K562 (cell line): ENCODE data around the gene DOLPP1. TPM values are rescaled to one million over a fixed set of nuclear protein-coding genes. Genes with fewer than 3 reads are reported as not detected.

Source experiments
- ATF1 ChIP-seq, 2 experiments: fragments of 450-650 bp in 1 of 2; IDR thresholded peaks; 2 replicates each; pipeline ENCODE4 v1.6.1; 2016; ENCODE audit warnings: missing compliant biosample characterization in 1 of 2, missing genetic modification characterization in 1 of 2
- CBFA2T2 ChIP-seq: fragments of 450-650 bp; conservative IDR thresholded peaks from 2 replicates; pipeline ENCODE4 v1.6.1; 2017; ENCODE audit warnings: mild to moderate bottlenecking
- CEBPB ChIP-seq: fragments of 450-650 bp; IDR thresholded peaks from 2 replicates; pipeline ENCODE4 v1.6.1; 2016; ENCODE audit warnings: missing genetic modification characterization, missing compliant biosample characterization
- GABPB1 ChIP-seq: sonication (generic); formaldehyde crosslinking; IDR thresholded peaks from 2 replicates; pipeline ENCODE4 v1.8.0; 2022; ENCODE audit warnings: mild to moderate bottlenecking, missing genetic modification reagents
- HBP1 ChIP-seq: fragments of 450-650 bp; formaldehyde crosslinking; IDR thresholded peaks from 2 replicates; pipeline ENCODE4 v1.4.0; 2022; ENCODE audit warnings: missing genetic modification characterization
- MBD2 ChIP-seq: sonication (generic); IDR thresholded peaks from 2 replicates; pipeline ENCODE4 v1.6.1; 2016; ENCODE audit warnings: low read depth, borderline replicate concordance
- MNT ChIP-seq, 2 experiments: fragments of 450-650 bp; conservative IDR thresholded peaks; 2 replicates each; pipeline ENCODE4 v1.6.1; 2017; ENCODE audit warnings: mild to moderate bottlenecking in 2 of 2, moderate library complexity in 2 of 2
- PBX2 ChIP-seq, 2 experiments: IDR thresholded peaks in 1 of 2; conservative IDR thresholded peaks in 1 of 2; 2 replicates each; pipeline ENCODE4 v1.6.1; 2016; ENCODE audit warnings: low read depth in 2 of 2, mild to moderate bottlenecking in 1 of 2, missing compliant biosample characterization in 1 of 2, missing genetic modification characterization in 1 of 2, moderate library complexity in 1 of 2
- PHB2 ChIP-seq: fragments of 450-650 bp; IDR thresholded peaks from 2 replicates; pipeline ENCODE4 v1.6.1; 2017; ENCODE audit warnings: low read depth
- POLR2G ChIP-seq: fragments of 200-400 bp; formaldehyde crosslinking; IDR thresholded peaks from 2 replicates; pipeline ENCODE4 v1.6.1; 2017; ENCODE audit warnings: low read depth, mild to moderate bottlenecking, antibody characterized with exemption, low read length, moderate library complexity
- REST ChIP-seq, 2 experiments: fragments of 450-650 bp; formaldehyde crosslinking in 1 of 2; IDR thresholded peaks; 2 replicates each; pipeline versions ENCODE4 v1.4.0 to v1.6.1; 2014 to 2020; ENCODE audit warnings: mild to moderate bottlenecking in 2 of 2, borderline replicate concordance in 1 of 2, low read depth in 1 of 2
- ZNF717 ChIP-seq: fragments of 250-450 bp; sonication (Bioruptor Pico); IDR thresholded peaks from 2 replicates; pipeline ENCODE4 v1.5.0; 2021
- polyA plus RNA-seq, 8 experiments: library from polyadenylated mRNA; depleted of rRNA in 4 of 8; stranded (reverse) in 5 of 8; unstranded in 3 of 8; fragments of >200 nt; fragmentation: Nextera tagmentation in 2 of 8; fragmentation: Illumina TruSeq in 1 of 8; extraction: Ambion mirVana in 2 of 8; extraction: Trizol in 1 of 8; gene quantifications; 2 replicates each; pipeline versions ENCODE4 v1.2.1 to v1.2.3, GENCODE V29; 2011 to 2014; ENCODE audit warnings: inconsistent platforms in 1 of 8, missing spikeins in 1 of 8
- total RNA-seq, 7 experiments: library from RNA; depleted of rRNA in 6 of 7; stranded (reverse); fragments of >200 nt in 6 of 7; fragmentation: Illumina TruSeq in 2 of 7; extraction: Trizol in 2 of 7; gene quantifications; 2 replicates each; pipeline versions ENCODE4 v1.2.1 to v1.2.3, GENCODE V29; 2011 to 2021; ENCODE audit warnings: low replicate concordance in 1 of 7

The DOLPP1 gene
- total and polyA plus RNA-seq, 9 of the 15 experiments (the other 6 are each of a cell fraction or from before 2014, with no cell fraction given): 3.0 to 39.8 (median 30.5) TPM

- TF ChIP-seq REST (IDR thresholded peaks at IDR 0.05; ENCODE audit: borderline replicate concordance): peak; percentile 82
- no peak for TF ChIP-seq REST (CRISPR knock-in tag; IDR thresholded peaks at IDR 0.05; ENCODE audit: low read depth)
- 0 out of 2 replicates have a peak, but pooled peaks have one; percentile 15 for TF ChIP-seq HBP1 (CRISPR knock-in tag)
- TF ChIP-seq MNT (conservative IDR thresholded peaks at IDR 0.05): peak in 1 of 2 experiments; percentile 59; a peak in 2 of 4 replicates
- peak; percentile 85 for TF ChIP-seq CBFA2T2
- no peak for TF ChIP-seq ATF1 (CRISPR knock-in tag; IDR thresholded peaks at IDR 0.05)
- peak; percentile 76 for TF ChIP-seq ATF1 (tag; IDR thresholded peaks at IDR 0.05)
- TF ChIP-seq PBX2 (CRISPR knock-in tag; IDR thresholded peaks at IDR 0.05; ENCODE audit: low read depth): no peak
- peak; percentile 92 for TF ChIP-seq PBX2 (tag; conservative IDR thresholded peaks at IDR 0.05; ENCODE audit: low read depth)
- TF ChIP-seq CEBPB: peak; percentile 61; the same call in 1 of the 2 replicates
- peak; percentile 16 for TF ChIP-seq GABPB1 (CRISPR knock-in tag)
- no peak for TF ChIP-seq ZNF717 (CRISPR knock-in tag)
- no peak for TF ChIP-seq PHB2
- peak; percentile 86 for TF ChIP-seq POLR2G
- TF ChIP-seq MBD2: peak; percentile 73
Observed at GRCh38 chr9:129036241-129036922, 44.5 kb upstream of the DOLPP1 start, which contains the start of gene MIGA2 (continued).
